Peyer's patch (tissue), 4 donors: ENCODE results near the gene STOM.

Experiments
- CTCF ChIP-seq, 6 experiments: fragments of 450-650 bp in 4 of 6; fragments of 200-600 bp in 2 of 6; sonication (generic) in 1 of 6; IDR thresholded peaks; one replicate each; pipeline ENCODE4 v1.5.1; 2017 to 2019; ENCODE audit warnings: antibody characterized with exemption in 6 of 6, mild to moderate bottlenecking in 3 of 6, moderate library complexity in 1 of 6
- POLR2A ChIP-seq, 2 donors: fragments of 450-650 bp; IDR thresholded peaks; one replicate each; pipeline ENCODE4 v1.5.1; 2017; ENCODE audit warnings: antibody characterized with exemption in 2 of 2, mild to moderate bottlenecking in 2 of 2, moderate library complexity in 2 of 2

- TF ChIP-seq CTCF (IDR thresholded peaks at IDR 0.05) (no peak), POLR2A (IDR thresholded peaks at IDR 0.05) (no peak)
Measured at GRCh38 chr9:121354141-121354540, 15.9 kb downstream of the STOM start.
